ENCODE data around the gene COPS2.
"Not testable (repeated sequence)": the region's sequence is repeated elsewhere in the genome, so short reads cannot be mapped to it uniquely, and the experiment has no call there.

Gene COPS2

GRCh38 chr15:49103002-49103401 lies 52.4 kb downstream of the COPS2 start:
- no peak for DNase-seq (ENCODE audit: low spot score)

GRCh38 chr15:49101536-49101935 lies 53.9 kb downstream of the COPS2 start:
- no peak for DNase-seq (ENCODE audit: low spot score)

- no peak for DNase-seq (ENCODE audit: low spot score)
These were observed 59.2 kb downstream of the COPS2 start for GRCh38 chr15:49096090-49096750.

- DNase-seq (ENCODE audit: low spot score) = no peak
These were observed 60.5 kb downstream of the COPS2 start for GRCh38 chr15:49094923-49095322.

DNA sequence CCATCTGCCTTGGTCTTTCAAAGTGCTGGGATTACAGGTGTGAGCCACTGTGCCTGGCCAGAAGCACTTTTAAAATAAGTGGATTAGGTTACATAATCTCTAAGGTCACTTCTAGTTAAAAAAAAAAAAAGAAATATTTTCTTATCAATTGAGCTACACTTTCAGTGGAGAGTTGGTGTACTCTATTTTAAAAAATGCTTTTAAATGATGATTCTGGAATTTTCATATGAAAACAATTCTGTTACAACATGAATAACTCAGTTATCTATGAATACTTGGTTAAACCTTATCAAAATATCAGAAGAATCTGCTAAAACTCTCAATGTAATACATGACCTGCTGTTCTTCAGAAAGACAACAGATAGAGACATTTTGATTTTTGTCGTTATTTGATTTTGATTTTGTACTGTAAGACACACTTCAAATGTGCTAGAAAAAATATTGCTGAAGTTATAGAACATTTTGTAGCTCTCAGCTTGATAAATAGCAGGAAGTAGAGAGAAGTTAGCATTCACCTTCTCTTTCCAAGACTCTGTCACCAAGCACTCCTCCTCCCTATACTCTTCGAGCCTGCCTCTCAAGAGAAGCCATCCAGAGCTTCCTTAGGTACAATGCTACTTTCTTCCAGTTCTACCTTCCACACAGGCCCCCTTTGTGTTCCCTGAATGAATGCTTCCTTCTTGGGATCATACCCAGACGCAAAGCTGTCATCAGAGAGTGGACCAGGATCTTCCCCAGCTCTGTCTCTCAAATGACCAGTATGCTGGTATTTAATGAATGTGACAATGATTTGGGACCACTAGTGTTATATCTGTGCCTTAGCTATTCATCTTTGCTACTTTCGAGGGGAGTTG lies 61.9 kb downstream of the COPS2 start:
- DNase-seq (ENCODE audit: low spot score) = no peak

DNA sequence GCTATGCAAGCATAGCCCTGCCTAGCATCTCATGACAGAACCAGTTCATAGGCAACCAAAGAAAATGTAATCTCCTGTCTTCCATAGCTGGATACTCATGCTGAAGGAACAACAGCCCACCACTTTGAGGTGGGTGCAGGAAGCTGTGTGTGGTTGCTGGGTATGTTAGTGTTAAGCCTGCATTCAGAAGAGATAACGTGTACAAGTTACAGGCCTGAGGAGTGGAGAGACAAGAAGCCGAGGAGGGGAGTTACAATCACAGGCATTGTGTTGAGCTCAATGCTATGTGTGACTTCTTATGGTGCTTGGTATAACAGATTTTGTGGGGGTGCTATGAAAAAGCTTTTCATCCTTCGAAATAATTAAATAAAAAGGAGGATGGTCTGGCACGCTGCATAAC lies 66.4 kb downstream of the COPS2 start:
- no peak for DNase-seq (ENCODE audit: low spot score)

DNA sequence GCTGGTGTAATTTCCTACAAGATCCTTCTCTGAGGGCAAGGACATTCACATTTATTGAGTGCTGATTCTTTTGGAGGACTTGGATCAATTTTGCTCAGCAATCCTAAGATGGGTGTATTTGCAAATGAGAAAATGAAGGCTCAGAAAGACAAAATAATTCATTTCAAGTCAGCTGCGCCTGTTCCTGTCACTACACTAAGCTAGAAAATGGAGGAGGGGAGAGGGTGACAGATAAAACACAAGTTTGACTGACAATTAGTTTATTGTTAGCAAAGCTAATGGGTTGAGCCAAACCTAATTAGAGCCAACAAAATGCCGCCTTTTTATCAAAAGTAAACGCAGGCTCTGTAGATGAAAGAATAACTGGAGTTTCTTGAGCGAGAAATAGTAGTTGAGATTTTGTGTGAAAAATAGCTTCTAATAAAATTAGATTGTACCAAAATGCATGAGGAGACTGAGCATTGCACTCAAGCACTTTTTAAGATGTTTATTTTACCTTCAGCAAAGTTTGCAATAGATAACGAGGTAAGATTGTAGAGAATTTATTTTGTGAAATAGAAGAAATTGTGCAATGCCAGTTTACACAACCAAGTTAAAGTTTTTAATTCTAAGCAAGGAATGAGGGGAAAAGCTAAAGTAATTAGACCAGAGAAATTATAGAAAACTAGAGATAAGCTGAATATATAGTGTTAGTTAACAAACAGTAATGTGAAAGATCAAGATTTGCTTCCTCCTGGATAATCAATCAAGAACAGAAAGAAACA lies 69.5 kb downstream of the COPS2 start:
- DNase-seq (ENCODE audit: low spot score) = no peak

DNA sequence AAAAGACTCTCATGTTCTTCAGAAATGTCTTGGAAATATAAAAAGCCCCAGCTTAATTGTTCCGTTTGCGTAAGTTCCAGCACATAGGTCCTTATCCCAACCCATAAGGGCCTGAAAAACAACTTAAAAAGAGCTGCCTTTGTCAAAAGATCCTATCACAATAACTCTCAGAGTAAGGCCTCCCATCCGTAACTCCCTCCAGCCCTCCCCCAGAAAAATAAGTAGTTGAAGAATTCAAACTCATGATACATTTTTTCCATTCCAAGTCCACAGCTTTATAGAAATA lies 71.2 kb downstream of the COPS2 start:
- no peak for DNase-seq (ENCODE audit: low spot score)

- no peak for DNase-seq (ENCODE audit: low spot score)
These were observed 71.8 kb downstream of the COPS2 start for GRCh38 chr15:49083401-49084284.

DNA sequence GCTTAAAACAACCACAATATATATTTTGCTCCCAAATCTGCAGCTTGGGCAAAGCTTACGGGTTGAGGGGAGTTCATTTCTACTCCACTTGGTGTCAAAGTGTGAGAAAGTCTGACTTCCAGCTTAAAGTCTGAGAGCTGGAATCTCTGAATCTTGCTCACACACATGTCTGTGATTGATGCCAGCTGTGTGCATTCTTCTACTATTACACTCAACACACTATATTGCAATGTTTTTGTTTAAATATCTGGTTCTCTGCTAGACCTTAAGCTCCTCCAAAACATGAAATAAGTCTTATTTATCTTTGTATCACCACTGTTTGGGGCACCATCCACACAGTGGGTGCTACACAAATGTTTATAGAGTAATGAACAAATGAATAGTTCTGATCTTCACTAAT lies 72.4 kb downstream of the COPS2 start:
- no peak for DNase-seq (ENCODE audit: low spot score)

- DNase-seq (ENCODE audit: low spot score) = no peak
These were observed 75.9 kb downstream of the COPS2 start for GRCh38 chr15:49079340-49080039.

GRCh38 chr15:49075881-49076280 lies 79.5 kb downstream of the COPS2 start:
- DNase-seq (ENCODE audit: low spot score) = no peak

DNA sequence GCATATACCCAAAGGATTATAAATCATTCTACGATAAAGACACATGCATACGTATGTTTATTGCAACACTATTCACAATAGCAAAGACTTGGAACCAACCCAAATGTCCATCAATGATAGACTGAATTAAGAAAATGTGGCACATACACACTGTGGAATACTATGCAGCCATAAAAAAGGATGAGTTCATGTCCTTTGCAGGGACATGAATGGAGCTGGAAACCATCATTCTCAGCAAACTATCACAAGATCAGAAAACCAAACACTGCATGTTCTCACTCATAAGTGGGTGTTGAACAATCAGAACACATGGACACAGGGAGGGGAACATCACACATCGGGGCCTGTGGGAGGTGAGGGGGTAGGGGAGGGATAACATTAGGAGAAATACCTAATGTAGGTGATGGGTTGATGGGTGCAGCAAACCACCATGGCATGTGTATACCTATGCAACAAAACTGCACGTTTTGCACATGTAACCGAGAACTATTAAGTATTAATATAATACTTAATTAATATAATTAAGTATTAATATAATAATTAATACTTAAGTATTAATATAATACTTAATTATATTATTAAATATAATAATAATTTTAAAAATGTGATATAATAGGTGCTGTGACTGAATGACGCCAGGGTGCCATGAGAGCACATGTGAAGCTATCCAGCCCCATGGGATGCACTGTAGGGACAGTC lies 80.7 kb downstream of the COPS2 start:
- not testable (repeated sequence) for DNase-seq (ENCODE audit: low spot score)
